Measurements from ENCODE around the gene PLEKHG4B. TPM values are rescaled to one million over a fixed set of nuclear protein-coding genes. Genes with fewer than 3 reads are reported as not detected.

Gene PLEKHG4B
- total and polyA plus RNA-seq, 7 donors = 0.01 TPM; not detected in 6

- peak; percentile 75 to 77 (median 77) for ATAC-seq
- 28 to 34% (median 31%) methylated on average over 36 to 37 of the region's 37 CpGs for WGBS, 3 donors
- DNase-seq = peak; percentile 92 to 96
- intact Hi-C loops (cut with DNase I) = loop anchor here in 1 of 2 donors (5.0 kb wide), 2 partner anchors 34 to 129 kb away; no protein-coding TSS in a partner anchor
- Histone ChIP-seq H3K27me3 (ENCODE audit: insufficient read depth in 3 of 3, low read length in 2 of 3) (no peaks in the 10 kb centered on the region), H3K9me3 (no peaks in the 10 kb centered on the region), H3K36me3 (ENCODE audit: insufficient read depth in 1 of 2, low read depth in 1 of 2) (no peaks in the 10 kb centered on the region), H3K27ac (peak overlapping the region; percentile 97), H3K4me3 (peak overlapping the region; percentile 47), H3K4me1 (peaks cover 41% of the 10 kb centered on the region)
- TF ChIP-seq CTCF (IDR thresholded peaks at IDR 0.05) = peak; percentile 94
Observed at GRCh38 chr5:188488-189481, 96.8 kb downstream of the PLEKHG4B start.

- no peaks in the 10 kb centered on the region for H3K27me3 ChIP-seq (ENCODE audit: insufficient read depth in 3 of 3, low read length in 2 of 3)
- 82 to 90% (median 89%) methylated on average over 9 to 10 of the region's 10 CpGs for WGBS, 3 donors
- peak in 1 of 2 donors; percentile 13 for DNase-seq
- no peaks in the 10 kb centered on the region for H3K9me3 ChIP-seq
- no peak overlapping the region for H3K4me3 ChIP-seq
- H3K27ac ChIP-seq = peak overlapping the region; percentile 97
- intact Hi-C loops (cut with DNase I) = loop anchor here in 1 of 2 donors (5.0 kb wide), 2 partner anchors 33 to 128 kb away; no protein-coding TSS in a partner anchor
- no peaks in the 10 kb centered on the region for H3K36me3 ChIP-seq (ENCODE audit: insufficient read depth in 1 of 2, low read depth in 1 of 2)
- H3K4me1 ChIP-seq = peaks cover 46% of the 10 kb centered on the region
- no peak for TF ChIP-seq CTCF (IDR thresholded peaks at IDR 0.05)
- ATAC-seq = no peak
Observed at GRCh38 chr5:189486-189885, 97.5 kb downstream of the PLEKHG4B start.

GRCh38 chr5:189976-190365 is 98.0 kb downstream of the PLEKHG4B start:
- intact Hi-C loops (cut with DNase I) = loop anchor here in 1 of 2 donors (5.0 kb wide), 2 partner anchors 32 to 127 kb away; no protein-coding TSS in a partner anchor
- H3K9me3 ChIP-seq = no peaks in the 10 kb centered on the region
- WGBS, 3 donors = 63 to 67% (median 65%) methylated on average over 10 to 11 of the region's 11 CpGs
- peak overlapping the region; percentile 97 for H3K27ac ChIP-seq
- TF ChIP-seq CTCF (IDR thresholded peaks at IDR 0.05) = no peak
- no peak overlapping the region for H3K4me3 ChIP-seq
- H3K36me3 ChIP-seq (ENCODE audit: insufficient read depth in 1 of 2, low read depth in 1 of 2) = no peaks in the 10 kb centered on the region
- DNase-seq (peak in 1 of 2 donors; percentile 11), ATAC-seq (no peak)
- H3K4me1 ChIP-seq = peaks cover 49% of the 10 kb centered on the region
- H3K27me3 ChIP-seq (ENCODE audit: insufficient read depth in 3 of 3, low read length in 2 of 3) = no peaks in the 10 kb centered on the region

- H3K27ac ChIP-seq = peak overlapping the region; percentile 97
- peak in 1 of 2 donors; percentile 18 for DNase-seq
- H3K27me3 ChIP-seq (ENCODE audit: insufficient read depth in 3 of 3, low read length in 2 of 3) = no peaks in the 10 kb centered on the region
- TF ChIP-seq CTCF (IDR thresholded peaks at IDR 0.05) = no peak
- peak overlapping the region; percentile 54 for H3K4me3 ChIP-seq
- no peaks in the 10 kb centered on the region for H3K9me3 ChIP-seq
- 22 to 29% (median 25%) methylated on average over 16 of the region's 16 CpGs for WGBS, 3 donors
- intact Hi-C loops (cut with DNase I) = no loop called here
- H3K4me1 ChIP-seq = peaks cover 51% of the 10 kb centered on the region
- ATAC-seq = peak; percentile 3 to 19 (median 10)
- H3K36me3 ChIP-seq (ENCODE audit: insufficient read depth in 1 of 2, low read depth in 1 of 2) = no peaks in the 10 kb centered on the region
Observed at GRCh38 chr5:190366-191035, 98.5 kb downstream of the PLEKHG4B start.
